Measurements from ENCODE around the gene CDH26. TPM values are rescaled to one million over a fixed set of nuclear protein-coding genes. Genes with fewer than 3 reads are reported as not detected.

Gene CDH26
- total and polyA plus RNA-seq, 2 of the 13 experiments (the other 11 are each of a cell fraction or from before 2014, with no cell fraction given) = 0.40 to 1.1 TPM

DNA sequence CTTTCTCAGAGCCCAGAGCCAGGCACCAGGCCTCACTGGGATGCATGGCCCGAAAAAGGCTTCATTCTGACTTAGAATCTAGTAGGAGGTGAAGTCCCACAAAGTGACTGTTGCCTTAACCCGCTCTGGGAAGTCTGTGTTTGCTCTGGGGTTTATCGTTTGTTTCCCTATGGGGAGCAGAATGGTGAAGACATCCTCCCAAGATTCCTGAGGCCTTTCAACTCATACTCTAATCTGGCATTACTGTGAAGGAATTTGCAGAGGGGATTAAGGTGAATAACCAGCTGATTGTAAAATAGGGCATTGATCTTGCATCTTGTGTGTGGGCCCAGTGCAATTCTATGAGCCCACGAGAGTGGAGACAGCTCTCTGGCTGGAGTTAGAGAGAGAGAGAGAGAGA, 67.8 kb downstream of the CDH26 start:
- ChIA-PET POLR2A (no interaction called here), CTCF (ENCODE audit: low intra/inter-chr PET ratio, low total read pairs) (no interaction called here)
- Histone ChIP-seq H3K9me3 (ENCODE audit: low read length) (no peaks in the 10 kb centered on the region), H3K4me3 (replicated peaks in 1 of 3; ENCODE audit: insufficient read depth in 1 of 3, low read depth in 2 of 3, low read length in 3 of 3) (no peak overlapping the region), H3K4me2 (ENCODE audit: low read depth, low read length) (no peak overlapping the region), H2AFZ (ENCODE audit: low read length) (no peak overlapping the region), H3K36me3 (replicated peaks in 1 of 2; ENCODE audit: control insufficient read depth in 1 of 2, insufficient read depth in 2 of 2, low read length in 2 of 2) (no peaks in the 10 kb centered on the region), H3K27me3 (ENCODE audit: control insufficient read depth in 1 of 2, insufficient read depth in 2 of 2, low read length in 2 of 2) (no peaks in the 10 kb centered on the region), H4K20me1 (ENCODE audit: insufficient read depth, low read length) (no peaks in the 10 kb centered on the region), H3K27ac (ENCODE audit: extremely low read length, insufficient read depth, low read length) (no peak overlapping the region), H3K4me1 (ENCODE audit: insufficient read depth, low read length) (no peaks in the 10 kb centered on the region), H3K9ac (ENCODE audit: insufficient read depth, low read depth, low read length) (no peak overlapping the region), H3K79me2 (ENCODE audit: insufficient read depth, low read length) (no peaks in the 10 kb centered on the region)
- WGBS (ENCODE audit: low lambda C conversion rate) = 20% methylated on average over 4 of the region's 4 CpGs
- in situ Hi-C loops (cut with HindIII; ENCODE audit: extremely low pct_ligation_motif_present, low pct_unique_long_range_greater_than_20kb) (no loop called here), intact Hi-C loops (cut with micrococcal nuclease; ENCODE audit: unreplicated experiment) (no loop called here)
- FAIRE-seq = no peak
- ATAC-seq = no peak
- BruUV-seq (replicated peaks) = no TSS peak
- TF ChIP-seq GABPA (IDR thresholded peaks at IDR 0.05; ENCODE audit: low read depth, low read length) (no peak), GABPA (CRISPR knock-in tag; IDR thresholded peaks at IDR 0.05; ENCODE audit: low read depth) (no peak), HHEX (CRISPR knock-in tag; IDR thresholded peaks at IDR 0.05) (no peak), ZNF24 (IDR thresholded peaks at IDR 0.05) (no peak), ZBTB42 (CRISPR knock-in tag; IDR thresholded peaks at IDR 0.05) (no peak), ZNF263 (CRISPR knock-in tag; IDR thresholded peaks at IDR 0.05) (no peak), SIN3B (IDR thresholded peaks at IDR 0.05; ENCODE audit: low read length) (no peak), HOXA5 (CRISPR knock-in tag; IDR thresholded peaks at IDR 0.05) (no peak), ADNP (CRISPR knock-in tag; IDR thresholded peaks at IDR 0.05) (no peak), KLF9 (CRISPR knock-in tag; IDR thresholded peaks at IDR 0.05; ENCODE audit: low read depth) (no peak), RFX1 (IDR thresholded peaks at IDR 0.05) (no peak), NONO (IDR thresholded peaks at IDR 0.05) (no peak), NONO (CRISPR knock-in tag; conservative IDR thresholded peaks at IDR 0.05) (no peak), NFE2 (CRISPR knock-in tag; IDR thresholded peaks at IDR 0.05) (no peak), ZNF816 (CRISPR knock-in tag; IDR thresholded peaks at IDR 0.05; ENCODE audit: borderline replicate concordance) (no peak), MEF2D (CRISPR knock-in tag; IDR thresholded peaks at IDR 0.05) (no peak), ZBTB7A (CRISPR knock-in tag; IDR thresholded peaks at IDR 0.05) (no peak)
- TF ChIP-seq, protein P1, sequence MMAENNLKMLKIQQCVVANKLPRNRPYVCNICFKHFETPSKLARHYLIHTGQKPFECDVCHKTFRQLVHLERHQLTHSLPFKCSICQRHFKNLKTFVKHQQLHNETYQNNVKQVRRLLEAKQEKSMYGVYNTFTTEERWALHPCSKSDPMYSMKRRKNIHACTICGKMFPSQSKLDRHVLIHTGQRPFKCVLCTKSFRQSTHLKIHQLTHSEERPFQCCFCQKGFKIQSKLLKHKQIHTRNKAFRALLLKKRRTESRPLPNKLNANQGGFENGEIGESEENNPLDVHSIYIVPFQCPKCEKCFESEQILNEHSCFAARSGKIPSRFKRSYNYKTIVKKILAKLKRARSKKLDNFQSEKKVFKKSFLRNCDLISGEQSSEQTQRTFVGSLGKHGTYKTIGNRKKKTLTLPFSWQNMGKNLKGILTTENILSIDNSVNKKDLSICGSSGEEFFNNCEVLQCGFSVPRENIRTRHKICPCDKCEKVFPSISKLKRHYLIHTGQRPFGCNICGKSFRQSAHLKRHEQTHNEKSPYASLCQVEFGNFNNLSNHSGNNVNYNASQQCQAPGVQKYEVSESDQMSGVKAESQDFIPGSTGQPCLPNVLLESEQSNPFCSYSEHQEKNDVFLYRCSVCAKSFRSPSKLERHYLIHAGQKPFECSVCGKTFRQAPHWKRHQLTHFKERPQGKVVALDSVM (CRISPR knock-in tag; IDR thresholded peaks at IDR 0.05) = no peak
- no peak for DNase-seq (ENCODE audit: low spot score)

Data from HepG2 (cell line).